Measurements from ENCODE around the gene PFDN2. TPM values are rescaled to one million over a fixed set of nuclear protein-coding genes. Genes with fewer than 3 reads are reported as not detected.
A peak's percentile ranks its signal among the peaks of the same experiment; 100 is the strongest.

Gene PFDN2
- total RNA-seq, 4 donors from 2014 or later: 23.8 to 58.2 (median 30.3) TPM

GRCh38 chr1:161160671-161161145 is 42.9 kb upstream of the PFDN2 start:
- no peaks in the 10 kb centered on the region for H3K9me3 ChIP-seq
- 95% methylated on average over 11 to 22 of the region's 22 CpGs for WGBS, 2 donors
- peaks cover 10 to 30% of the 10 kb centered on the region in 2 donors for H3K4me1 ChIP-seq
- H3K4me3 ChIP-seq (replicated peaks in 1 of 3): no peak overlapping the region
- H3K27me3 ChIP-seq: no peaks in the 10 kb centered on the region
- peaks cover 3 to 7% of the 10 kb centered on the region in 2 donors for H3K36me3 ChIP-seq
- intact Hi-C loops (cut with DNase I): no loop called here
- no peak for DNase-seq
- TF ChIP-seq POLR2A (IDR thresholded peaks at IDR 0.05): no peak
- no peak for TF ChIP-seq CTCF (IDR thresholded peaks at IDR 0.05)
- peak overlapping the region in 1 of 3 donors; percentile 93 for H3K27ac ChIP-seq

GRCh38 chr1:161159913-161160243 is 42.0 kb upstream of the PFDN2 start:
- no peak for DNase-seq
- intact Hi-C loops (cut with DNase I): no loop called here
- Histone ChIP-seq H3K4me1 (peaks cover 6 to 27% of the 10 kb centered on the region in 2 donors), H3K9me3 (no peaks in the 10 kb centered on the region), H3K27me3 (no peaks in the 10 kb centered on the region), H3K36me3 (peaks cover 3 to 7% of the 10 kb centered on the region in 2 donors), H3K27ac (peak overlapping the region; percentile 76 to 93 (median 83)), H3K4me3 (replicated peaks in 1 of 3) (peak overlapping the region; percentile 88 to 97 (median 96))
- TF ChIP-seq POLR2A (IDR thresholded peaks at IDR 0.05) (no peak), CTCF (IDR thresholded peaks at IDR 0.05) (no peak)
- 5 to 10% methylated on average over 11 of the region's 11 CpGs for WGBS, 2 donors

DNA sequence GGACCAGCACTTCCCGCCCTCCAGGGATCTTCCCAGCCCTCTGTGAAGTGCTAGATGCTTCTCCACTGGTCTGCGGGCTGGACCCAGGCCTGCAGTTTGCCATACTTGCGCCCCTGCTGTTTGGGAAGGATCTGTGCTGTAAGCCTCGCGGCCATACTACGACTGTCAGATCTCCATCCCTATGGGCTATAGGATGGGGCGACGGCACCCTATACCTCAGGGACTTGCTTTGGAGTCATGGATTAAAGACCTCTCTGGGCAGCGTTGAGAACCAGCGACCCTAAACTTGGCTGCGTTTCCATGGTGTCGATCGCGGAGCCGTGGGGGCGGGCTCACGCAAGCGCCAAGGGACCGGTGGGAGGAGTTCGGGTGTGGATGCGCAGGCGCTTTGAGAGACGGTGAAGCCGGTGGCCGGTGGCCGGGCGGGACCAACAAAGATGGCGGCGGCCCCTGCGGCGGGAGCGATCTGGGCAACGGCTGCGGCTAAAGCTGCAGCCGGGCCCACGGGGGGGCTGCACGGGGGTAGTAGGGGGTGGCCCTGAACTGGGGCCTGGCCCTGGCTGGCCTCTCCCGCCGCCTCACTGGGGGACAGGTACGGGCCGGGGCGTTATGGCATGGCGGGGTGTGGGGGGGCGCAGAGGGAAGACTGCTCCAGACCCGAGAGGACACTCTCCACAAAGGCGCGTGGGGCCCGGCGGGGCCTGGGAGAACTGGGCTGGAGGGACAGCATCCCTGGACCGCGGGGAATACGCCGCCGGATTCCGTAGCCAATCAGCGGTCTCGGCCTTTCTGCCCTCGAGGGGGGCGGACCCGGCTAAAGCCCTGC is 41.5 kb upstream of the PFDN2 start, which contains the start of gene USP21:
Gene USP21, plus strand, starts transcription at position 414 of the 826 bp plus-strand sequence. CDS start 1,141 bp downstream, outside the sequence.
- H3K27me3 ChIP-seq: no peaks in the 10 kb centered on the region
- TF ChIP-seq POLR2A (IDR thresholded peaks at IDR 0.05): peak in 1 of 2 donors; percentile 77
- peak in 3 of 6 experiments; percentile 17 to 41 (median 30) for TF ChIP-seq CTCF (IDR thresholded peaks at IDR 0.05)
- 1 to 3% methylated on average over 11 to 31 of the region's 60 CpGs for WGBS, 2 donors
- peak within 1 kb of the TSS; percentile 76 to 93 (median 83) for H3K27ac ChIP-seq
- intact Hi-C loops (cut with DNase I): no loop called here
- no peaks in the 10 kb centered on the region for H3K9me3 ChIP-seq
- peaks cover 3 to 7% of the 10 kb centered on the region in 2 donors for H3K36me3 ChIP-seq
- DNase-seq: peak; percentile 91 to 93
- H3K4me1 ChIP-seq: peaks cover 12 to 32% of the 10 kb centered on the region in 2 donors
- peak within 1 kb of the TSS; percentile 88 to 97 (median 96) for H3K4me3 ChIP-seq (replicated peaks in 1 of 3)

DNA sequence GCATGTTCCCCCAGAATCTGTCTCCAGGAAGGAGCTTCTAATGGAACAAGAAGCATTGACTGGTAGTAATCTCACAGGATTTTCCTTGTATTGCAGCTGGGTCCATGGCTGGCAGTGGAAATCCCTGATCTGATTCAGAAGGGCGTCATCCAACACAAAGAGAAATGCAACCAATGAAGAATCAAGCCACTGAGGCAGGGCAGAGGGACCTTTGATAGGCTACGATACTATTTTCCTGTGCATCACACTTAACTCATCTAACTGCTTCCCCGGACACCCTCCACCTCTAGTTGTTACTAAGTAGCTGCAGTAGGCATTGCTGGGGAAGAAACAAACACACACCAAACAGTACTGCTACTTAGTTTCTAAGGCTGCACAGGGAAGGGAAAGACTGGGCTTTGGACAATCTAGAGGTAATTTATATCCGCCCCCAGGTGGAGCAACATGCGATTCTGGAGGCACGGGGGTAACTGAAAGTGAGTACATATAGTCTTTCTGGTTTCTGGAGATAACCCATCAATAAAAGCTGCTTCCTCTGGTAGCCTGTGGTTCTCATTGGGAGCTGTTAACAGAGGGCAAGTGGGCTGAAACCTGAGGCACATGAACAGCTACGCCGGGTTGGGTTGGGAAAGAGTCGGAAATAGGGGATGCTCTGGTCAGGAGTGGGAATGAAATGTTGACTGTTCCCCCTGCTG is 40.6 kb upstream of the PFDN2 start:
- no peaks in the 10 kb centered on the region for H3K9me3 ChIP-seq
- H3K27ac ChIP-seq: peak overlapping the region; percentile 76 to 93 (median 83)
- peaks cover 12 to 32% of the 10 kb centered on the region in 2 donors for H3K4me1 ChIP-seq
- H3K27me3 ChIP-seq: no peaks in the 10 kb centered on the region
- WGBS, 2 donors: 73 to 76% methylated on average over 9 of the region's 9 CpGs
- no peak for DNase-seq
- intact Hi-C loops (cut with DNase I): no loop called here
- H3K36me3 ChIP-seq: peaks cover 3 to 7% of the 10 kb centered on the region in 2 donors
- no peak for TF ChIP-seq POLR2A (IDR thresholded peaks at IDR 0.05)
- TF ChIP-seq CTCF (IDR thresholded peaks at IDR 0.05): no peak
- peak overlapping the region in 1 of 3 donors; percentile 96 for H3K4me3 ChIP-seq (replicated peaks in 1 of 3)

All from thyroid gland (tissue), 4 donors.